OCI-LY3 (cell line): Measurements from ENCODE around the gene VDAC1.
"Not testable (repeated sequence)": the region's sequence is repeated elsewhere in the genome, so short reads cannot be mapped to it uniquely, and the experiment has no call there.

Source experiments
- H2AFZ ChIP-seq: fragments of 200-600, 300-600 bp; shearing (Covaris generic); 2 replicates; pipeline ENCODE4 v1.6.0; 2014; ENCODE audit warnings: antibody characterized with exemption, low read depth, low read length
- H3K27ac ChIP-seq: fragments of 200-600, 300-600 bp; sonication (generic); 2 replicates; pipeline ENCODE4 v1.5.1; 2014; ENCODE audit warnings: mild to moderate bottlenecking, low read length, moderate library complexity, mixed read lengths
- H3K27me3 ChIP-seq: fragments of 200-600, 300-600 bp; sonication (generic); 2 replicates; pipeline ENCODE4 v1.6.1; 2014; ENCODE audit warnings: low read depth, low read length, mixed read lengths
- H3K36me3 ChIP-seq: fragments of 200-600, 300-600 bp; sonication (generic); replicated peaks from 2 replicates; pipeline ENCODE3; 2014; ENCODE audit warnings: low read depth, low read length, mixed read lengths
- H3K4me1 ChIP-seq: fragments of 300-600, 200-600 bp; sonication (generic); 2 replicates; pipeline ENCODE4 v1.6.1; 2014; ENCODE audit warnings: low read length, mixed read lengths
- H3K4me2 ChIP-seq: fragments of 200-600, 300-600 bp; sonication (generic); 2 replicates; pipeline ENCODE4 v1.6.1; 2014; ENCODE audit warnings: low read length, mixed read lengths
- H3K4me3 ChIP-seq: fragments of 300-600, 200-600 bp; sonication (generic); 2 replicates; pipeline ENCODE4 v1.5.1; 2014; ENCODE audit warnings: antibody characterized with exemption, mild to moderate bottlenecking, low read length, moderate library complexity
- H3K79me2 ChIP-seq: fragments of 300-600, 200-600 bp; shearing (Covaris generic); 2 replicates; pipeline ENCODE4 v1.6.1; 2014; ENCODE audit warnings: mild to moderate bottlenecking, low read length, mixed read lengths
- H3K9ac ChIP-seq: fragments of 300-600, 200-600 bp; shearing (Covaris generic); 2 replicates; pipeline ENCODE4 v1.6.0; 2014; ENCODE audit warnings: mild to moderate bottlenecking, low read length, moderate library complexity
- H3K9me3 ChIP-seq: fragments of 200-600, 300-600 bp; shearing (Covaris generic); 2 replicates; pipeline ENCODE4 v1.6.1; 2014; ENCODE audit warnings: low read length, mixed read lengths; ENCODE audit not compliant: insufficient read depth
- H4K20me1 ChIP-seq: fragments of 200-600, 300-600 bp; sonication (generic); 2 replicates; pipeline ENCODE4 v1.6.1; 2016; ENCODE audit warnings: low read length, mixed read lengths; ENCODE audit not compliant: insufficient read depth
- CTCF ChIP-seq: fragments of 200-600, 300-600 bp; sonication (generic); IDR thresholded peaks from 2 replicates; pipeline ENCODE4 v1.5.1; 2014; ENCODE audit warnings: antibody characterized with exemption, low read length, low read depth
- EZH2phosphoT487 ChIP-seq: fragments of 200-600 bp; shearing (Covaris generic); IDR thresholded peaks from 2 replicates; pipeline ENCODE4 v1.6.1; 2018; ENCODE audit warnings: antibody characterized with exemption, mixed run types, low read depth

VDAC1 gene

GRCh38 chr5:133957591-133957990 is 47.2 kb downstream of the VDAC1 start:
- Histone ChIP-seq H3K4me3 (peak overlapping the region; percentile 38), H3K79me2 (peaks cover 8% of the 10 kb centered on the region), H2AFZ (no peak overlapping the region), H3K36me3 (peaks cover 19% of the 10 kb centered on the region), H3K27ac (peak overlapping the region; percentile 98), H4K20me1 (no peaks in the 10 kb centered on the region), H3K9me3 (no peaks in the 10 kb centered on the region), H3K9ac (peak overlapping the region; percentile 71), H3K4me2 (peak overlapping the region; percentile 69), H3K27me3 (no peaks in the 10 kb centered on the region), H3K4me1 (peaks cover 48% of the 10 kb centered on the region)
- TF ChIP-seq EZH2phosphoT487 (no peak), CTCF (no peak)

GRCh38 chr5:133957080-133957479 is 47.7 kb downstream of the VDAC1 start:
- peaks cover 3% of the 10 kb centered on the region for H3K79me2 ChIP-seq
- peaks cover 48% of the 10 kb centered on the region for H3K4me1 ChIP-seq
- H3K36me3 ChIP-seq: peaks cover 19% of the 10 kb centered on the region
- H3K9ac ChIP-seq: peak overlapping the region; percentile 51
- H2AFZ ChIP-seq: no peak overlapping the region
- peak overlapping the region; percentile 69 for H3K4me2 ChIP-seq
- peak overlapping the region; percentile 30 for H3K4me3 ChIP-seq
- no peaks in the 10 kb centered on the region for H4K20me1 ChIP-seq
- no peaks in the 10 kb centered on the region for H3K27me3 ChIP-seq
- H3K9me3 ChIP-seq: no peaks in the 10 kb centered on the region
- peak overlapping the region; percentile 98 for H3K27ac ChIP-seq
- TF ChIP-seq CTCF (no peak), EZH2phosphoT487 (no peak)

- H3K27me3 ChIP-seq, H3K9me3 ChIP-seq, H3K4me2 ChIP-seq, H3K79me2 ChIP-seq, H2AFZ ChIP-seq, H3K27ac ChIP-seq, H3K9ac ChIP-seq, H3K4me3 ChIP-seq, H4K20me1 ChIP-seq: not testable (repeated sequence)
- Histone ChIP-seq H3K4me1 (peaks cover 48% of the 10 kb centered on the region), H3K36me3 (peaks cover 19% of the 10 kb centered on the region)
These were observed 48.6 kb downstream of the VDAC1 start for GRCh38 chr5:133956196-133956595.

- 0 out of 2 replicates have a peak overlapping the region, but pooled peaks have one; percentile 3 for H3K4me3 ChIP-seq
- peaks cover 45% of the 10 kb centered on the region for H3K4me1 ChIP-seq
- H3K27ac ChIP-seq: peak overlapping the region; percentile 63
- no peaks in the 10 kb centered on the region for H3K27me3 ChIP-seq
- H4K20me1 ChIP-seq: no peaks in the 10 kb centered on the region
- H3K79me2 ChIP-seq: no peaks in the 10 kb centered on the region; the same call in 1 of the 2 replicates
- H2AFZ ChIP-seq: no peak overlapping the region
- H3K4me2 ChIP-seq: peak overlapping the region; percentile 37
- TF ChIP-seq CTCF: no peak
- no peak for TF ChIP-seq EZH2phosphoT487
- peaks cover 19% of the 10 kb centered on the region for H3K36me3 ChIP-seq
- no peaks in the 10 kb centered on the region for H3K9me3 ChIP-seq
- H3K9ac ChIP-seq: peak overlapping the region; percentile 6; the same call in 1 of the 2 replicates
These were observed 51.1 kb downstream of the VDAC1 start for GRCh38 chr5:133953568-133954145.
